ENCODE data around the gene SKA3.

SKA3 gene

DNA sequence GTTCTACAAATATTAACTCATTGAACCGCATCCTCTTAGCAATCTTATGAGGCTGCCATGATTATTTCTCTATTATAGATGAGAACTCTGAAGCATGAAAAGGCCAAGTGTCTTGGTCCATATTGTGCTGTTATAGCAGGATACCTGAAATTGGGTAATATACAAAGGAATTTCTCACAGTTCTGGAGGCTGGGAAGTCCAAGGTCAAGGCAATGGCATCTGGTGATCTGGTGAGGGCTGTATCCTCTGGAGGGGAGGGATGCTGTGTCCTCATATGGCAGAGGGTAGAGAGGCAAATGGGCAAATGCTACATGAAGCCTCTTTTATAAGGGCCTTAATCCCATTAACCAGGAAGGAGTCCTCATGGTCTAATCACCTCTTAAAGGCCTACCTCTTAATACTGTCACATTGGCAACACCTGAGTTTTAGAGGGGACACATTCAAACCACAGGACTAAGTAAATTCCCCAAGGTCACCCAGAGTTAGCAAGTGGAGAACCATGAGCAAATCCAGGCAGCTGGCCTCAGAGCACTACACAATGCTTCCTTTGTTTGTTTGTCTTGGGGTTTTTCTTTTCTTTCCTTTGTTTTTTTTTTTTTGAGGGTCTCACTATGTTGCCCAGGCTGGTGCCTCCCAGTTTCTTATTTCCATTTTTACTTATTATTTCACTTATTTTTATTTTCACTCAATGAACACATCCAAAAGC is 59.1 kb downstream of the SKA3 start:
- DNase-seq (ENCODE audit: low read depth in 1 of 2, low spot score in 1 of 2), result no peak

DNA sequence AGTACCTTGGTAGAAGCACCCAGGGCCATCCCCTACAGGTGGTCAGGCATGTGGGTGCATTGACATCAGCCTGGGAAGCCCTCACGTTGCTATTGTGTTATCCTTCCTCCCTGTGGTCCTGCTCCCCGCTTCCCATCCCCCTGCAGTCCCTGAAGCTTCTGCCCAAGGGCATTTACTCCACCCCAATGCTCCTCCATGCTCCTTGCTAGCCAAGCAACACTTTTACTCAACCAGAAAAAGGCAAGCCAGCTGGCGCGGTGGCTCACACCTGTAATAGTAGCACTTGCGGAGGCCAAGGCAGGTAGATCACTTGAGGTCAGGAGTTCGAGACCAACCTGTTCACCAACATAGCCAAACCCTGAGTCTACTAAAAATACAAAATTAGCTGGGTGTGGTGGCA is 60.2 kb downstream of the SKA3 start:
- DNase-seq (ENCODE audit: low read depth in 1 of 2, low spot score in 1 of 2), result no peak

GRCh38 chr13:21115231-21115630 is 61.1 kb downstream of the SKA3 start:
- DNase-seq (ENCODE audit: low read depth in 1 of 2, low spot score in 1 of 2), result no peak

GRCh38 chr13:21111546-21111945 is 64.8 kb downstream of the SKA3 start:
- no peak for DNase-seq (ENCODE audit: low read depth in 1 of 2, low spot score in 1 of 2)

DNA sequence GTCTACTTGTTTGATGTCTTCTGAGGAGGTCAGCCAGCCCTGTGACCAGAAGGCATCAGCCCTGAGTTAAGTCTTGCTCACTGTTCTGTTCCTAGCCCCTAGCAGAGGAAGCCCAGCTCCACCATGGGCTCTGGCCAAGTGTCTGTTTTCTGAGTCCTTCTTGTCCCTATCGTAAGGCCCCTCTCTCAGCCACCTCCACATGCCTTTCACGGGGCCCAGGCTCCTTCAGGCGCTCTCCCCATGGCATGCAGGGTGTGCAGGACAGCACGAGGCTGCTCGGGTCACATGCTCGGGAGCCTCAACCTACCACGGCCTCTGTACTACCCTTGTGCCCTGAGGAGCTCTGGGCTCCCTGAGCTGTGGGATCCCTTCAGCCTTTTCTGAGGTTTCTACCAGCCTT is 67.2 kb downstream of the SKA3 start:
- DNase-seq (ENCODE audit: low read depth in 1 of 2, low spot score in 1 of 2), result no peak

- no peak for DNase-seq (ENCODE audit: low read depth in 1 of 2, low spot score in 1 of 2)
Measured at GRCh38 chr13:21106089-21106488, 70.3 kb downstream of the SKA3 start.

GRCh38 chr13:21104199-21105019 is 71.9 kb downstream of the SKA3 start:
- DNase-seq (ENCODE audit: low read depth in 1 of 2, low spot score in 1 of 2), result no peak
